Measurements from ENCODE around the gene TMEM91.

The TMEM91 gene

DNA sequence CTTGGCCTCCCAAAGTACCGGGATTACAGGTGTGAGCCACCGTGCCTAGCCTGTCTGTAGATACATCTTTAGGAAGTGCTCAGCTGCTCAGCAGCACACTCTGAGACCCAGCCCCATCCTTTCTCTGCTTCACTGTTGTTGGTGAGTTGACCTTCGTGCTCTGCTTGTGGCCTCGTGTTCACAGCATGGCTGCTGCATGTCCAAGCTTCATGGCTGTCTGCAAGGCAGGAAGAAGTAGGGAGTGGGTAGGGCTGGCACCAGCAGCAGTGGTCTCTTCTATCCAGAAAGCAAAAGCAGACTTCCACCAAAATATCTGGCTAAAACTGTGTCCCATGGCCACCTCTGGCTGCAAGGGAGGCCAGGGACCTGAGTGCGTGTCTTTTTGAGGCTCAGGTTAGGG, 36.6 kb downstream of the TMEM91 start:
- DNase-seq = no peak

DNA sequence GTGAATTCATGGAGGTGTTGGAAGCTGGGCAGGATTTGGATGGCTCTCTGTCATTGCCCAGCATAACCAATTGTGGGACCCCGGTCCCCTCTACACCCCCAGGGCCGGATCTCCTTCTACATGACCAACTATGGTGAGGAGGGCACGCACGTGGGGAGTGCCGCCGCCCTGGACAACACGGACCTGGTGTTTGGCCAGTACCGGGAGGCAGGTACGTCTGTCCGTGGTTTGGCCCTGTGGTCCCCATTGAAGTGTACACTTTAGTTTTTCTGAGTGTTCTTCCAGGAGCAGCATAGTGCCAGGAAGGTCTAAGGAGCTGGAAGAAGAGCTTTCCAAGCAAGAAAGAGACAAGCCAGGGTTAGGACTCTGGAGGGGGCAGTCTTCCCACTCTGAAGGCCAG, 37.6 kb downstream of the TMEM91 start:
- no peak for DNase-seq

DNA sequence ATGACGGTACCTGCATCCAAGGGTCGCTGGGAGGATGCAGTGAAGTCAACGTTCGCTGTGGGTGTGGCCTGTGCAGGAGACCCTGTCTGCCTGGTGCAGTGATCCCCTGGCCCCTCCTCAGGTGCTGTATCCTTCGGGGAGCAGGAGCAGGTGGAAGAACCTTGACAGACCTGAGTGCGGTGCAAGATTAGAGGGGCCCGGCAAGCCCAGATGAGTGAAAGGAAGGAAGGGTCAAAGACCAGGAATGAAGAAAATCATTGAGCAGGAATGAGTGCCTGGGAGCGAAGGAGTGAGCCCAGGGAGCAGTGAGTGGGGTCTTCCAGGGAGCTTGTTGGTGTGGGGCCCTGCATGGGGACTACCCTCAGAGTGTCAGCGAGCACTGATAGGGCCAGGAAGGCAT, 38.1 kb downstream of the TMEM91 start:
- DNase-seq = no peak

DNA sequence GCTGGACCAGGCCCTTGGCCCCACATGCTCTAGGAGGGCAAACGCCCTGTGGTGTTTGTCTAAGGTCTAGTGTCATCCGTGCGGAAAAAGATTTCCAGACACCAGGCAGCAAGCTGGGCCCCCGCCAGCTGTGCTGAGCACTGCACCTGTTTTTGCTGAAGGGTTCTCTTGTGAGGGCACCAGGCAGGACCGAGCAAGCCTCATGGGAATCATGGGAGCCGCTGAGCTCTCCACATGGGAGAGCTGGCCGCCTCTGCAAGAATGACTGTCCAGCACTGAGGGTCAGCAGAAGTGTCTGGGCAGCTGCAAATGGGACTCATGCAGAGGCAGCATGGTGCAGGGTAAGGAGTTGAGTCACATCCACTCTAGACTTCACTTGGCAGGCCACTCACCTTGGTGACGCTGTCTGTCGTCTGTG, 38.8 kb downstream of the TMEM91 start:
- no peak for DNase-seq

DNA sequence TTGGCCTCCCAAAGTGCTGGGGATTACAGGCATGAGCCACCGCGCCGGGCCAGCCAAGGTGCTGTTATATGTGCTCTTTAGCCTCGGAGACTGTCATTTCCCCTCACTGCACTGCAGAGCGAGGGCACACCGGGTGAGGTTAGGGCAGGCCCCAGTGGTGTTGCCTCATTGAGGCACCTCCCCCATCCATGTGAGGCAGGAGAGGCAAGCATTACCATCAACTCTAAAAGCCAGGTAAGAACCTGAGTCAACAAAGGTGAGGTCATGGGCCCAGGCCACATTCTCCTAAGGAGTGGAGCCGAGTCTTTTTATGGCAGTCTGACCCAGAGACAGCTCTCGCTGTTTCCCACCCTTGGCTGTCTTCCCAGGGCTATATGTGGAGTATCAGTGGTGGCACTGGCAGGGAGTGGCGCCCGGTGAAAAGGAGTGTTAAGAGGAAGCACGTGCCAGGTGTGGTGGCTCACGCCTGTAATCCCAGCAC, 39.9 kb downstream of the TMEM91 start:
- DNase-seq = no peak

DNA sequence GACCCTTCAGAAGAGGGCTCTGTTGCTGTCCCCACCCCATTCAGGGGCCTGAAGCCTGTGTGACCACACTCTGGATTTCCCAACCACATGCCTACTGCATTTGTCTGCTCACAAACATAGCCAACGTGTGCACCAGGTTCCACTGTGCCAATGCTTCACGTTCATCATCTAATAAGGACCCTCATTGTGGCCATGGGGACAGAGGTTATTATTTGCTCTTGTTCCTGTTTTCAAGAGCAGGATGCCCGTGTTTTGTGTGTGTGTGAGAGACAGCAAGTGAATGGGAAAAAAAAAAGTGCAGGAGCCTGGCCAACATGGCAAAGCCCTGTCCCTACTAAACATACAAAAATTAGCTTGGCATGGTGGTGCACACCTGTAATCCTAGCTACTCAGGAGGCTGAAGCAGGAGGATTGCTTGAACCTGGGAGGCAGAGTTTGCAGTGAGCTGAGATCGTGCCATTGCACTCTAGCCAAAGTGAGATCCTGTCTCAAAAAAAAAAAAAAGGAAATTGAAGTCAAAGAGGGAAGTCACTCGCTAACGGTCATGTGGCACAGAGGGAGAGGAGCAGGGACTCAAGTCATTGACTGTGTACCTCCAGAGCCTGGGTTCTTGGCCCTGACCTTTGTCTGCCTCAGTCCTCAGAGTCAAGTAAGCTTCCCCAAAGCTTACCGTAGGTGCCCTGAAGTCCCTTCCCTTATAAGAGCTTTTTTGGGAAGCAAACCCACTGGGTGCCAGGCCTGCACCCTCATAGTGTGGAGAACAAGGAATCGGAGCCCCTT, 44.0 kb downstream of the TMEM91 start:
- no peak for DNase-seq

DNA sequence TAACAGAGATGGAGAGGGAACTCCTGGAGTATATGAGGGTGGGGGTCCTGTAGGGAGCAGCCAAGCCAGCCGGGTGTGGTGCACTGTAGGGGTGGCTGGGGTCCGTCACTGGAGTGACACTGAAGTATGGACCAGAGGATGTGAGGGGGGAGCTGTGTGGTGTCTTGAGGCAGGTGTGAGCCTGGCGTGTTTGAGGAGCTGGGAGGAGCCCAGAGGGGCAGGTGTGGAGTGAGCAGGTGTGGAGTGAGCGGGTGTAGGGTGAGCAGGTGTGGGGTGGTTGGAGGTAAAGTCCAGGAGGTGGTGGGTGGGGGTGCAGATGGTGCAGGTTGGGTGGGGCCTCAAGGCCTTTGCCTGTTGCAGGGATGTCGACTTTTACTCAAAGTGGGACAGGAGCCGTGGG, 45.0 kb downstream of the TMEM91 start:
- DNase-seq = no peak

DNA sequence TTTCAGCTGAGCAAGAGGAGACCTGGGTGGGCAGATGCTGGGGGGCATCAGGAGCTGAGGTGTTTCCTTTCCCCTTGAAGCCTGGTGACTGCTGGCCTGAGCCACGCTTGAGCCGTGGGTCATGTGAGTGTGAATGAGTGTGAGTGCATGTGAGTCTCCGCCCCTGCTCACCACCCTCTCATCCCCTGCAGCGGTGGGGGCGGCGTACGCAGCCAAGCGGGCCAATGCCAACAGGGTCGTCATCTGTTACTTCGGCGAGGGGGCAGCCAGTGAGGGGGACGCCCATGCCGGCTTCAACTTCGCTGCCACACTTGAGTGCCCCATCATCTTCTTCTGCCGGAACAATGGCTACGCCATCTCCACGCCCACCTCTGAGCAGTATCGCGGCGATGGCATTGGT, 45.6 kb downstream of the TMEM91 start:
- DNase-seq = no peak

DNA sequence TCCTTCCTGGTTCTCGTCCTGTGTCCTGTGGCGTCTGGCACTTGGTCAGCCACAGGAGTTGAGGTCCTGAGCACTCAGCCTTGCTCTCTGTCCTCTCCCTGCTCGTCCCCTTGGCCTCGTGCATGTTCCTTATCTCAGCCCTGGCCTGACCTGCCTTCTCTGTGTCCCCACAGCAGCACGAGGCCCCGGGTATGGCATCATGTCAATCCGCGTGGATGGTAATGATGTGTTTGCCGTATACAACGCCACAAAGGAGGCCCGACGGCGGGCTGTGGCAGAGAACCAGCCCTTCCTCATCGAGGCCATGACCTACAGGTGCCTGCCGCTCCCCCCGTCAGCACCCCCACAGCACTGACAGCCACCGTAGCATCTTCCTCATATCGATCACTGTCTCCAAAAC, 46.1 kb downstream of the TMEM91 start:
- DNase-seq = no peak

DNA sequence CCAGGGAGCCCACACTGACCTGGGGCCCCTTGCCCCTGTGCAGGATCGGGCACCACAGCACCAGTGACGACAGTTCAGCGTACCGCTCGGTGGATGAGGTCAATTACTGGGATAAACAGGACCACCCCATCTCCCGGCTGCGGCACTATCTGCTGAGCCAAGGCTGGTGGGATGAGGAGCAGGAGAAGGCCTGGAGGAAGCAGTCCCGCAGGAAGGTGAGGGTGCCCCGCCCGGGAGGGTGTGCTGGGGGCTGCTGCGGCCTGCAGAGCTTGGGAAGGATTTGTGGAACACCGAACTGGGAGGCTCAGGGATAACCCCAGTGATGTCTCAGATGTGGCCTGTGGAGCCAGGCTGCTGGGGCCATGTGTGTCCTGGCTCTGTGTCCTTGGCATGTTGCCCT, 46.6 kb downstream of the TMEM91 start:
- no peak for DNase-seq

DNA sequence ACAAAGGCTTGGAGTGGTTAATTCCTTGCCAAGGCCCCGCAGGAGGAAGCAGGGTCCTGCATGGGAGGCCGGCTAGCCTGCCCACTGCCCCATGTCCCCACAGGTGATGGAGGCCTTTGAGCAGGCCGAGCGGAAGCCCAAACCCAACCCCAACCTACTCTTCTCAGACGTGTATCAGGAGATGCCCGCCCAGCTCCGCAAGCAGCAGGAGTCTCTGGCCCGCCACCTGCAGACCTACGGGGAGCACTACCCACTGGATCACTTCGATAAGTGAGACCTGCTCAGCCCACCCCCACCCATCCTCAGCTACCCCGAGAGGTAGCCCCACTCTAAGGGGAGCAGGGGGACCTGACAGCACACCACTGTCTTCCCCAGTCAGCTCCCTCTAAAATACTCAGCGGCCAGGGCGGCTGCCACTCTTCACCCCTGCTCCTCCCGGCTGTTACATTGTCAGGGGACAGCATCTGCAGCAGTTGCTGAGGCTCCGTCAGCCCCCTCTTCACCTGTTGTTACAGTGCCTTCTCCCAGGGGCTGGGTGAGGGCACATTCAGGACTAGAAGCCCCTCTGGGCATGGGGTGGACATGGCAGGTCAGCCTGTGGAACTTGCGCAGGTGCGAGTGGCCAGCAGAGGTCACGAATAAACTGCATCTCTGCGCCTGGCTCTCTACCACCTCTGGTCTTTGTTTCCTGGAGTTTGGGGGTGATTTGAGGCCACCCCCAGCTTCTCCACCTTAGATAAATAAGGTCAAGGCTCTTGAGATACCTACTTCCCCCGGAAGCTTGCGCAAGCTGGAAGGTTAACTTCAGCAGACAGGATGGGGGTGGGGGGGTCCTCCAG, 48.2 kb downstream of the TMEM91 start:
- DNase-seq = no peak

DNA sequence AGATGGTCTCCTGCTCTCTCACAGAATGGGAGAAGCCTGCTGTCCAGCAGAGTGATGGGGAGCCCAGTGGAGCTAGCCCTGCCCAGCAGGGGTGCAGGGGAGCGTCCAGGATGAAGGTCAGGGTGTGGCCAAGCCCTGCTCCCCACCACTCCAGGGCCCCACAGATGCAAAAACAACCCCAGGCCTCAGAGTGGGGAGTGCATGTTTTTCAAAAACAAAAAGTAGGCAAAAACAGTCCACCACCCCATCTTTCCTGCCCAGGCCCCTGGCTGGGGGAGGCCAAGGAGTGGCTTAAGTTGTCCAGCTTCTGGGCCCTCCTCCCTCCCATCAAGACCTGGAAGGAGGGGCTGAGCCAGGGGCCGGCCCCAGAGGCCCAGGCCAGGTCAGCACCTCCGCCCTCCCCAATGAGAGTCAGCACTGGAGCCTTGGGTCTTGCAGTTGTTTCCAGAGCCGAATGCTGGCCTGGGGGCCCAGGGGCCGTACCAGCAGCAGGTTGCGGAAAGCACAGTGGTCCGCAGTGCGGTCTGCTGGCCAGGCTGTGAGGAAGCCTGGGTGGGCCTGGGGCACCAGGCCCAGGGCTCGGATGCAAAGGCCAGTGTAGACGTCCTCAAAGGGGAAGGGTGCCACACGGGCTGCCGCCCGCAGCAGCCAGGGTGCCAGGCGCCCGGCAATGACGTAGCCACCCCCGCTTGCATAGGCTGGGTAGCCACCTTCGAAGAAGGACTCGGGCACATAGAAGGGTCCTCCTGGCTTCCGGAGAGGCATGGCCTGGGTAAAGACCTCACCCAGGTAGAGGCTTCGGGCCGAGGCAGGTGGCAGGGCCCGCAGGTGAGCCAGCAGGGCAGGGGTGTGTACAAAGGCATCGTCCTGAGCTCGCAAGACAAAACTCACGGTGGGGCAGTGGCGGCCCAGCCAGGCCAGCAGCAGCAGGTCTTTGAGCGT, 49.1 kb downstream of the TMEM91 start:
- DNase-seq = no peak

DNA sequence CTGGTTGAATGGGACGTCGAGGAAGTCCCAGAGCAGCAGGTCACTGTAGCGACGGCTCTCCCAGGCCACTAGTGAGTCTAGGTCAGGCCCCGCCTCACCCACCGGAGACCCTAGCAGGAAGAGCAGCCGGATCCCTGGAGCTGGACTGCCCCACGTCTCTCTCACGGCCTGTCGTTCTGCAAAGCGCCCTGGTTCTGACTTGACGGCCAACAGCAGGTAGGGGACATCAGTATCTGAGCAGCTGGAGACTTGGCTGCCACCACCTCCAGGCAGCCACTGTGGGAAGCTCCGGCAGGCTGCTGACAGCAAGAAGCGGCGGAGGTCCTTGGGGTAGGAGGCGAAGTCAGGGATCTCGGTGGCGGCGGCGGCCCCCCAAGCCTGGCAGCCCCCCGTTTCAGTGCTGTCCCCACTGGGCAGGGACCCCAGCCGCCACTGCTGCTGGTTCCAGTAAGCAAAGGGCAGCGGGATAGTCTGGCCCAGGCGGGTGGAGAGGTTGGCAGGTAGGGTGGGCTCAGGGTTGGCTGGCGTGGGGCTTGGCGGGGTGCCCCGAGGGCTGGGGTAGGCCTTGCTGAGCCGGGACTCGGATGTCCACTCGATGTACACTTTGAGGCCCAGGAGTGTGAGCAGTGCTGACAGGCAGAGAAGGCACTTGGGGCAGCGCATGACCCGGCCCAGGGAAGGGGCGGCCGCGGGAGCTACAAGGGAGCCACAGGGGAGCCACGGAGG, 49.9 kb downstream of the TMEM91 start:
- no peak for DNase-seq

DNA sequence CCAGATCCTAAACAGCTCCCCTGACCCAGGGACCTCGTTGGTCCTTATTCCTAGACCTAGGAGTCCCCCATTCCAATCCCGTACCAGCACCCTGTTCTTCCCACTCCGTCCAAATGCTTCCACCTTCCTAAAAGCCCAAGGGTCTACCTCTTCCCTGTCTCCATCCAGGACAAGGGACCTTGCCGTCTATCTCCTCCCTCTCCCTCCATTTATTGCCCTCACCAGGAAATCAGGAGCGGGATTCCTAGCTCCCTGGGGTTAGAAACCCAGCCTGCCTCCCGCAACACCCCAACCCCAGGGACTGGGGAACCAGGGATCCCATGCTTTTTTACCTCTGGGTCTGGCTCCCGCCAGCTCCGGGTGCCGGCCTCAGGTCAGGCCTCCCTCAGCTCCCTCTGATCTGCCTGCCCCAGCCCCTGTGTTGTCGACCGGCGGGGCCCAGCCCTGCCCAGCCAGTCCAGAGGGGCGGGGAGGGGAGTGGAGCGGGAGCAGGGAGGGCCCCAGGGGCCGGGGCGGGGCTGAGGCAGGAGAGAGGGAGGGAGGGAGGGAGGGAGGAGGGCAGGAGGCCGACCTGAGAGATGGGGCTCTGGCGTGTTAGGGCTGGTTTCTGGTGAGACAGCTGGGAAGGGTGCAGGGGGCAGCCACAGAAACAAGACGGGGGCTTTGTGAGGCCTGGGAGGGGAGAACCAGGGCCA, 50.8 kb downstream of the TMEM91 start, which contains the start of gene B3GNT8:
Gene B3GNT8, minus strand, starts transcription at position 423 of the 695 bp plus-strand sequence. CDS start 596 bp downstream, outside the sequence.
- peak; percentile 31 for DNase-seq

DNA sequence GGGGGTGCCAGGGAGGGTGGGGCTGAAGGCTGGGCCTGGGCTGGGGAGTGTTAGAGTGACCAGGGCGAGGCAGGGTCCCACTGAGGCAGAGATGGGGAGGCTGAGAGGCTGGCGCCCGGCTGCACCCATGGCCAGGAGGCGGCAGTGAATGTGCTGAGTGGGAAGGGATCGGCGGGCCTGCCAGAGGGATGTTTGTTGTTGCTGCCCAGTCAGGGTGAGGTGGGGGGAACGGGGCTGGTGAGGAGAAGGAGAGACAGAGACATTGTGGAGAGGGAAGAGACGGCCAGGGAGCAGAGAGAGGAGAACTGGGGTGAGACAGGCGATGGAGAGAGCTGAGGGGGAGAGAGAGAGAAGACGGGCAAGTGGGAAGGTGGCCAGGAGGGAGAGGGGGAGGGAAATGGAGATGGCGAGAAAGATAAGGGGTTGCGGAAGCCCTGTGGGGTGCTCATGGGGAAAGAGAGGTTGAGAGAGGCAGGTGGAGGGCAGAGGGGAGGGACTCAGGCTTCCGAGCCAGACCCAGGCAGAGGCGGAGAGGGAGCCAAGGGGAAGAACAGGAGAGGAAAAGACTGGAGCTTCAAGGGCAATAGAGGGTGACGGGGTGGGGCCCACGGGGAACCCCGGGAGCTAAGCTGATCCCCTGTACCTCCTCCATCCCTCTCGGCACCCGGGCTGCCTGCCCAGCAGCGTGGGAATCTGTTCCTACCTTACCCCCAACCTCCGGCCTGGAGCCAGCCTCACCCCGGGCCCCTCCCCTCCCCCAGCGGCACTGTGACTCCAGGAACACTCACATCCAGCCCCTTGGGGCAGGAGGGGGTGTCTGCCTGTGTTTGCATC, 51.5 kb downstream of the TMEM91 start:
- DNase-seq = no peak

DNA sequence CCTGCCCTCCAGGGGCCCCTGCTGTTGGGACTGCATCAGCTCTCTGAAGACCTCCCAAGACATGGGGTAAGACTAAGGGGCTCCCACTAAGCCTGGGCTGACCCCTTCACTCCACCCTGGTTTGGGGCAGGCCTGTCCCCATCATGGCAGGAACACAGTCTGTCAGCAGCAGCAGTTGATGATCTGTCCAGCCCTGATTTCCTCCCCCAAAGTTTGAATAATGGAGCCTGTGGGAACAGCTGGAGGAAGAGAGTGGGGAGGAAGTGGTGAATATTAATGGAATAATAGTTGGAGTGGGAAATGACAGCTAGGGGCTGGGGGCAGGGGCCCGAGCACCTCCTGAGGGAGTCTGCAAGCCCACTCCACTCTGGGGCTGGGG, 52.1 kb downstream of the TMEM91 start:
- DNase-seq = no peak

DNA sequence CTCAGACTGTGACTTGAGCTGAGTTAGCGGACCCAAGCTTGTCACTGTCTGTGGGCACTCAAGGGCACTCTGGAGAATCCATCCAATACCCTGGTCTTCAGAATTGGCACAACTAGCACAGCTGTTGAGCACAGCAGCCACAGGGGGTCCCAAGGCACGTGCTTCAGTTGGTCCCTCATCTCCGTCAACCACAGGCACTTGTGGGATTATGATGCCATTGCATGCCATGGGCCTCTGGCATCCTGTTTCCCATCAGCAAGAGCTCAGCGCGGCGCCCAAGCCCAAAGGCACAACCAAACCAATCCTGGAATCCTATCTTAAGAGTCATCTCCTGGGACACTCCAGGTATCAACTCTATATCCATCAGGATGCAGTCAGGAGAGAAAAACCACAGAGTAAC, 54.6 kb downstream of the TMEM91 start:
- no peak for DNase-seq

DNA sequence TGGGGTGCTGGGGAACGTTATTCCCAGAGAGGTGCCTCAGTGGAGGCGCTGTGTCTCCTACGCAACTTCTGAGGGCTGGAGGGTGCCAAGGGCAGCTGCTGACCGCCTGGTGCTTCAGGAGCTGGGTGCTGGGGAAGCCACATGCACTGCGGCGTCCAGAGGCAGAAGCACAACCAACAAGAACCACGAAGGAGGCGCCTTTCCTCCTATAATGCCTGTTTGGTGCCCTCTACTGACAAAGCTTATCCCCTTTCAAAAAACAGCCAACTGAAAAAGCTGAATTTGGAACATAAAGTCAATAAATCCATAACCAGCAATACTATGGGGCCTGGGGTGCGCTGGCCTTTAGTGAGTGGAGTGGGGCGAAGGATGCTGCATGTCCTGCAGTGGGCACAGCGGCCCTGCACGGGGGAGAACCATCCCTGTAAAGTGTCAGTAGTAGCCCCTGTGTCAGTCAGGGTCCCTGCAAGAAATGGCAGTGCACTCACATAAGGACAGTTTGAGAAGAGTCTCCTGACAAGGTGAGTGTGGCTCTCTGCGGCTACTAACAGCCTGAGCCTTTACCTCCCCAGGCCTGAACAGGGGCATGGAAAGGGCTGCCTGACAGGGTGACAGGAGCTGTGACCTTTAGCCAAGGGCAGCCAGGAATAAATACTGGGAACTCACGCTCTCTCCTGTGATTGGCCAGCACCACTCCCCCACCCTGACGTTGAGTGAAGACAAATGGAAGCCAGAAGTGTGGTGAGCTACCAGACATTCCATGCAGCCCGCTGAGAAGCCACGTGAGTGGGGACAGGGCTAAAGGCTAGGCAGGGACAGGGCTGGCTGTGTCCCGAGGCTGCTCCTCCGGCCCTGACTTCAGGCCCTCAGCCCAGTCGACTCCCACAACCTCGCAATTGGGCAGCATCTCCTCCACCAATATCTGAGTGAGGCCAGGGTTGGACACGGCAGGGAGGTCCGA, 55.4 kb downstream of the TMEM91 start:
- DNase-seq = no peak

DNA sequence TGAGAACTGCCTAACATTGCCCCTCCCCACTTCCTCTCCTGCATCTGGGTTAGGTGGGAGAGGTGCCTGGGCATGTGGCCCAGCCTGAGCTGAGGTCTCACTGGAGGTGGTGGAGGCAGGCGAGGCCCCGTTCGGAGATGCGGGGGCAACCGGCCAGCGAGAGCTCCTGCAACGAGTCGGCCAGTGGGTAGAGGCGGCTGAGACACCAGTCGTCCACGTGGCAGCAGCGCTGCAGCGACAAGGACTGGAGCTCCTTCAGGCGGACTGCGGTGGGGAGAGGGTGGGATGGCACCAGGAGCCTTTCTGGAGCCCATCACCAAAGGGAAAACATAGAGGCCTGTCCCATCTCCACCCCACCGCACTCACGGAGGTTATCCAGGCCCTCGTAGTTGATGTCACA, 56.8 kb downstream of the TMEM91 start:
- no peak for DNase-seq
